ENCODE measurements around the gene MCL1. TPM values are rescaled to one million over a fixed set of nuclear protein-coding genes. Genes with fewer than 3 reads are reported as not detected.
A peak's percentile ranks its signal among the peaks of the same experiment; 100 is the strongest.

Gene MCL1
- total RNA-seq, 1 experiment from 2014 or later: 261 TPM

DNA sequence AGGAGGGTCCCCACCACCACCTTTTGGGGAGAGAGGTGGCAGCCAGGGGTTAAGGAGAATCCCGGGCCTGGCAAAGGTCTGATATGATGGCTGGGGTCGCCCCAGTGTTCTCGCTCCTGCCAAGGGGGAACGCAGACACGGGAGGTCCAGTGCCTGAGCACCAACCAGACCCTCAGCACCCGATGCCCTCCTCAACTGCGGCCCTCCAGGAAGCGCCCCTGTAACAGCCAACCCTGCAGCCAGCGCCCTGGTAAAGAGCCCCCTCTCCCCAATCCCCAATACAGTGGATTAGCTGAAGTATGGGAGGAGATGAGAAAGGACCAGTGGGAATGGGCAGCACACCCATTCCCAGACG is 19.8 kb downstream of the MCL1 start:
- H3K9me3 Mint-ChIP-seq (ENCODE audit: low read depth, unreplicated experiment): no peaks in the 10 kb centered on the region
- DNase-seq: no peak
- H3K27ac Mint-ChIP-seq (ENCODE audit: unreplicated experiment): peak overlapping the region; percentile 95
- H3K36me3 Mint-ChIP-seq (ENCODE audit: insufficient read depth, unreplicated experiment): peaks cover 71% of the 10 kb centered on the region
- no TSS peak for BruUV-seq (replicated peaks)
- peak overlapping the region; percentile 75 for H3K4me3 Mint-ChIP-seq (ENCODE audit: low read depth, unreplicated experiment)
- TF ChIP-seq CTCF (IDR thresholded peaks at IDR 0.05; ENCODE audit: unreplicated experiment): no peak
- CTCF ChIA-PET: interaction anchor here (0.5 to 3.9 kb wide), 11 partner anchors 8 to 474 kb away, joined by 3 to 23 read pairs (median 4); partner anchors contain the start of genes ENSA, FALEC and GOLPH3L
- peaks cover 48% of the 10 kb centered on the region for H3K4me1 Mint-ChIP-seq (ENCODE audit: low read depth, unreplicated experiment)
- intact Hi-C loops (cut with micrococcal nuclease; ENCODE audit: unreplicated experiment): loop anchor here (1.0 to 10.0 kb wide), 6 partner anchors 27 to 418 kb away; partner anchors contain the start of gene GOLPH3L
- H3K27me3 Mint-ChIP-seq (ENCODE audit: unreplicated experiment): no peaks in the 10 kb centered on the region

- no TSS peak for BruUV-seq (replicated peaks)
- Mint-ChIP-seq H3K27ac (ENCODE audit: unreplicated experiment) (no peak overlapping the region), H3K4me3 (ENCODE audit: low read depth, unreplicated experiment) (no peak overlapping the region), H3K9me3 (ENCODE audit: low read depth, unreplicated experiment) (no peaks in the 10 kb centered on the region), H3K4me1 (ENCODE audit: low read depth, unreplicated experiment) (peaks cover 42% of the 10 kb centered on the region), H3K36me3 (ENCODE audit: insufficient read depth, unreplicated experiment) (peaks cover 65% of the 10 kb centered on the region), H3K27me3 (ENCODE audit: unreplicated experiment) (no peaks in the 10 kb centered on the region)
- intact Hi-C loops (cut with micrococcal nuclease; ENCODE audit: unreplicated experiment): no loop called here
- no peak for DNase-seq
- CTCF ChIA-PET: interaction anchor here (0.5 to 3.9 kb wide), 10 partner anchors 8 to 474 kb away, joined by 3 to 23 read pairs (median 4); partner anchors contain the start of genes ENSA, FALEC and GOLPH3L
- no peak for TF ChIP-seq CTCF (IDR thresholded peaks at IDR 0.05; ENCODE audit: unreplicated experiment)
Observed at GRCh38 chr1:150558761-150559655, 20.4 kb downstream of the MCL1 start.

DNA sequence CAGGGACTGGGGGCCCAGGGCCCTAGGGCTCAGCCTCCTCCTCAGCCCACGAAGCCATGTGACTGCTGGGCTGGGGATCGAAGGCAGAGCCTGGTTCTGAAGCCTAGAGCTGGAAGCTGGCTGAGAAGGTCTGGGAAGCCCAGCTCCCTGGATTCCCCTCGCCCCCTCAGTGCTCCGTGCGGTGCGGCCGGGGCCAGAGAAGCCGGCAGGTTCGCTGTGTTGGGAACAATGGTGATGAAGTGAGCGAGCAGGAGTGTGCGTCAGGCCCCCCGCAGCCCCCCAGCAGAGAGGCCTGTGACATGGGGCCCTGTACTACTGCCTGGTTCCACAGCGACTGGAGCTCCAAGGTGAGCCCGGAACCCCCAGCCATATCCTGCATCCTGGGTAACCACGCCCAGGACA is 21.1 kb downstream of the MCL1 start:
- Mint-ChIP-seq H3K9me3 (ENCODE audit: low read depth, unreplicated experiment) (no peaks in the 10 kb centered on the region), H3K4me1 (ENCODE audit: low read depth, unreplicated experiment) (peaks cover 35% of the 10 kb centered on the region), H3K4me3 (ENCODE audit: low read depth, unreplicated experiment) (no peak overlapping the region), H3K36me3 (ENCODE audit: insufficient read depth, unreplicated experiment) (peaks cover 60% of the 10 kb centered on the region), H3K27ac (ENCODE audit: unreplicated experiment) (no peak overlapping the region), H3K27me3 (ENCODE audit: unreplicated experiment) (no peaks in the 10 kb centered on the region)
- CTCF ChIA-PET: no interaction called here
- intact Hi-C loops (cut with micrococcal nuclease; ENCODE audit: unreplicated experiment): no loop called here
- no TSS peak for BruUV-seq (replicated peaks)
- no peak for DNase-seq
- TF ChIP-seq CTCF (IDR thresholded peaks at IDR 0.05; ENCODE audit: unreplicated experiment): no peak

DNA sequence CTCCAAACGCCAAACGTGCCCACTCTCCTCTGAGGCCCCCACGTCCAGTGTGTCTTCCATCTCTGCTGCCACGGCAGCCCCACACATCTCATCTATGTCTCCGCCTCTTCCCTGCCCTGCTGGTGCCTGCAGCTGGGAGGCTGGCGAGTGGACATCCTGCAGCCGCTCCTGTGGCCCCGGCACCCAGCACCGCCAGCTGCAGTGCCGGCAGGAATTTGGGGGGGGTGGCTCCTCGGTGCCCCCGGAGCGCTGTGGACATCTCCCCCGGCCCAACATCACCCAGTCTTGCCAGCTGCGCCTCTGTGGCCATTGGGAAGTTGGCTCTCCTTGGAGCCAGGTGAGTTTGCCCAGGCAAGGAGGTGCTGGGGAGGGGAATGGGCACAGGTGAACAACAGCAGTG is 21.6 kb downstream of the MCL1 start:
- DNase-seq: no peak

More for the DNA sequence above, 21.6 kb downstream of the MCL1 start:
- Mint-ChIP-seq H3K27me3 (ENCODE audit: unreplicated experiment) (no peaks in the 10 kb centered on the region), H3K4me1 (ENCODE audit: low read depth, unreplicated experiment) (peaks cover 33% of the 10 kb centered on the region), H3K9me3 (ENCODE audit: low read depth, unreplicated experiment) (no peaks in the 10 kb centered on the region), H3K36me3 (ENCODE audit: insufficient read depth, unreplicated experiment) (peaks cover 60% of the 10 kb centered on the region), H3K4me3 (ENCODE audit: low read depth, unreplicated experiment) (no peak overlapping the region), H3K27ac (ENCODE audit: unreplicated experiment) (no peak overlapping the region)
- intact Hi-C loops (cut with micrococcal nuclease; ENCODE audit: unreplicated experiment): no loop called here
- TF ChIP-seq CTCF (IDR thresholded peaks at IDR 0.05; ENCODE audit: unreplicated experiment): no peak
- CTCF ChIA-PET: no interaction called here
- no TSS peak for BruUV-seq (replicated peaks)

Measured in Calu3 (cell line).